OCI-LY3 (cell line): ENCODE data around the gene KIAA1191.

Source experiments
- H2AFZ ChIP-seq: fragments of 200-600, 300-600 bp; shearing (Covaris generic); 2 replicates; pipeline ENCODE4 v1.6.0; 2014; ENCODE audit warnings: antibody characterized with exemption, low read depth, low read length
- H3K27ac ChIP-seq: fragments of 200-600, 300-600 bp; sonication (generic); 2 replicates; pipeline ENCODE4 v1.5.1; 2014; ENCODE audit warnings: mild to moderate bottlenecking, low read length, moderate library complexity, mixed read lengths
- H3K27me3 ChIP-seq: fragments of 200-600, 300-600 bp; sonication (generic); 2 replicates; pipeline ENCODE4 v1.6.1; 2014; ENCODE audit warnings: low read depth, low read length, mixed read lengths
- H3K36me3 ChIP-seq: fragments of 200-600, 300-600 bp; sonication (generic); replicated peaks from 2 replicates; pipeline ENCODE3; 2014; ENCODE audit warnings: low read depth, low read length, mixed read lengths
- H3K4me1 ChIP-seq: fragments of 300-600, 200-600 bp; sonication (generic); 2 replicates; pipeline ENCODE4 v1.6.1; 2014; ENCODE audit warnings: low read length, mixed read lengths
- H3K4me2 ChIP-seq: fragments of 200-600, 300-600 bp; sonication (generic); 2 replicates; pipeline ENCODE4 v1.6.1; 2014; ENCODE audit warnings: low read length, mixed read lengths
- H3K4me3 ChIP-seq: fragments of 300-600, 200-600 bp; sonication (generic); 2 replicates; pipeline ENCODE4 v1.5.1; 2014; ENCODE audit warnings: antibody characterized with exemption, mild to moderate bottlenecking, low read length, moderate library complexity
- H3K79me2 ChIP-seq: fragments of 300-600, 200-600 bp; shearing (Covaris generic); 2 replicates; pipeline ENCODE4 v1.6.1; 2014; ENCODE audit warnings: mild to moderate bottlenecking, low read length, mixed read lengths
- H3K9ac ChIP-seq: fragments of 300-600, 200-600 bp; shearing (Covaris generic); 2 replicates; pipeline ENCODE4 v1.6.0; 2014; ENCODE audit warnings: mild to moderate bottlenecking, low read length, moderate library complexity
- H3K9me3 ChIP-seq: fragments of 200-600, 300-600 bp; shearing (Covaris generic); 2 replicates; pipeline ENCODE4 v1.6.1; 2014; ENCODE audit warnings: low read length, mixed read lengths; ENCODE audit not compliant: insufficient read depth
- H4K20me1 ChIP-seq: fragments of 200-600, 300-600 bp; sonication (generic); 2 replicates; pipeline ENCODE4 v1.6.1; 2016; ENCODE audit warnings: low read length, mixed read lengths; ENCODE audit not compliant: insufficient read depth
- CTCF ChIP-seq: fragments of 200-600, 300-600 bp; sonication (generic); IDR thresholded peaks from 2 replicates; pipeline ENCODE4 v1.5.1; 2014; ENCODE audit warnings: antibody characterized with exemption, low read length, low read depth
- EZH2phosphoT487 ChIP-seq: fragments of 200-600 bp; shearing (Covaris generic); IDR thresholded peaks from 2 replicates; pipeline ENCODE4 v1.6.1; 2018; ENCODE audit warnings: antibody characterized with exemption, mixed run types, low read depth

KIAA1191 gene

GRCh38 chr5:176342158-176342483, 19.4 kb downstream of the KIAA1191 start:
- no peaks in the 10 kb centered on the region for H3K27me3 ChIP-seq
- no peak for TF ChIP-seq EZH2phosphoT487
- no peak for TF ChIP-seq CTCF
- no peaks in the 10 kb centered on the region for H4K20me1 ChIP-seq
- H3K36me3 ChIP-seq: peaks cover 36% of the 10 kb centered on the region
- H2AFZ ChIP-seq: no peak overlapping the region
- H3K9ac ChIP-seq: no peak overlapping the region
- no peaks in the 10 kb centered on the region for H3K4me1 ChIP-seq
- no peak overlapping the region for H3K4me3 ChIP-seq
- no peak overlapping the region for H3K27ac ChIP-seq
- no peak overlapping the region for H3K4me2 ChIP-seq
- H3K79me2 ChIP-seq: no peaks in the 10 kb centered on the region
- no peaks in the 10 kb centered on the region for H3K9me3 ChIP-seq

GRCh38 chr5:176341325-176342157, 20.0 kb downstream of the KIAA1191 start:
- Histone ChIP-seq H3K4me2 (no peak overlapping the region), H3K4me3 (no peak overlapping the region), H3K27ac (no peak overlapping the region), H4K20me1 (no peaks in the 10 kb centered on the region), H3K27me3 (no peaks in the 10 kb centered on the region), H3K9me3 (no peaks in the 10 kb centered on the region), H3K9ac (no peak overlapping the region), H3K79me2 (no peaks in the 10 kb centered on the region), H2AFZ (no peak overlapping the region), H3K36me3 (peaks cover 42% of the 10 kb centered on the region), H3K4me1 (no peaks in the 10 kb centered on the region)
- no peak for TF ChIP-seq EZH2phosphoT487
- no peak for TF ChIP-seq CTCF

GRCh38 chr5:176339304-176339703, 22.3 kb downstream of the KIAA1191 start:
- Histone ChIP-seq H4K20me1 (no peaks in the 10 kb centered on the region), H3K27ac (no peak overlapping the region), H3K9me3 (no peaks in the 10 kb centered on the region), H2AFZ (no peak overlapping the region), H3K9ac (no peak overlapping the region), H3K79me2 (no peaks in the 10 kb centered on the region), H3K27me3 (no peaks in the 10 kb centered on the region), H3K36me3 (peaks cover 30% of the 10 kb centered on the region), H3K4me2 (no peak overlapping the region), H3K4me1 (no peaks in the 10 kb centered on the region), H3K4me3 (no peak overlapping the region)
- TF ChIP-seq CTCF (no peak), EZH2phosphoT487 (no peak)

- TF ChIP-seq CTCF (no peak), EZH2phosphoT487 (no peak)
- no peaks in the 10 kb centered on the region for H3K27me3 ChIP-seq
Observed at GRCh38 chr5:176337913-176338312, 23.7 kb downstream of the KIAA1191 start.

More at GRCh38 chr5:176337913-176338312, 23.7 kb downstream of the KIAA1191 start:
- Histone ChIP-seq H3K27ac (no peak overlapping the region), H3K4me2 (no peak overlapping the region), H3K9me3 (peaks cover 6% of the 10 kb centered on the region; the same call in 1 of the 2 replicates), H3K4me3 (no peak overlapping the region), H3K79me2 (no peaks in the 10 kb centered on the region), H4K20me1 (no peaks in the 10 kb centered on the region), H3K9ac (no peak overlapping the region), H3K4me1 (no peaks in the 10 kb centered on the region), H3K36me3 (peaks cover 38% of the 10 kb centered on the region), H2AFZ (no peak overlapping the region)
